GM18951 (cell line): ENCODE measurements around the gene PFN3.
A peak's percentile ranks its signal among the peaks of the same experiment; 100 is the strongest.

Source experiments
- POLR2A ChIP-seq: IDR thresholded peaks from 4 replicates; pipeline ENCODE4 v1.6.1; 2011; ENCODE audit warnings: mild to moderate bottlenecking; ENCODE audit not compliant: insufficient read length, insufficient read depth; ENCODE audit errors: extremely low read depth
- in situ Hi-C: fragments of 300-500 bp; cut with MboI; formaldehyde crosslinking; loops from one replicate; pipeline ENCODE4 v1.12.0; 2022; ENCODE audit warnings: low sequenced_read_pairs, mixed read lengths, inconsistent platforms; ENCODE audit not compliant: unreplicated experiment

The PFN3 gene

DNA sequence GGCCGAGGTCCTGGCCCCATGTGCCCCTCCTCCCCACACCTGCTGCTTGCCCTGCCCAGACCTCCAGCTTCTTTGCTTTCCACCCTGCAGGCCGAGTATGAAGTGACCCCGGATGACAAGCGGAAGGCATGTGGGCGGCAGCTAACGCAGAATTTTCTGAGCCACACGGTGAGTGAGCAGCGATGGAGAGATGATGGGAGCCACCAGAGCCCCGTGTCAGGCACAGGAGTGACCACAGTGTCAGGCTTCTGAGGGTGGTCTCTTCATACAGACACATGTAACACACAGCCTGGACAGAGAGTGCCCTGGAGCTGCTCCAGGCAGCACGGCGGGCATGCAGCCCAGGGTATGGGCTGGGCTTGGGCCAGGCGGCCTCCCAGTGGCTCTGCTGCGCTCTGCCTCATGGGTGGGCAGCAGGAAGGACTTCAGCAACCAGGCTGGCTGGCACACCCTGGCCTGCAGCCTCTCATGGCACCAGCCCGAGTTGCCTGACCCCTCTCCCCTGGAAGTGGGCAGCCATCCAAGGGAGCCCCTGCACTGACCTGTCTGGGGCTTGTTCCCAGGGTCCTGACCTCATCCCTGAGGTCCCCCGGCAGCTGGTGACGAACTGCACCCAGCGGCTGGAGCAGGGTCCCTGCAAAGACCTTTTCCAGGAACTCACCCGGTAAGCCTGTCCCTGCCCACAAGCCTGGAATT is 31.8 kb upstream of the PFN3 start:
- TF ChIP-seq POLR2A = no peak
- in situ Hi-C loops = no loop called here

DNA sequence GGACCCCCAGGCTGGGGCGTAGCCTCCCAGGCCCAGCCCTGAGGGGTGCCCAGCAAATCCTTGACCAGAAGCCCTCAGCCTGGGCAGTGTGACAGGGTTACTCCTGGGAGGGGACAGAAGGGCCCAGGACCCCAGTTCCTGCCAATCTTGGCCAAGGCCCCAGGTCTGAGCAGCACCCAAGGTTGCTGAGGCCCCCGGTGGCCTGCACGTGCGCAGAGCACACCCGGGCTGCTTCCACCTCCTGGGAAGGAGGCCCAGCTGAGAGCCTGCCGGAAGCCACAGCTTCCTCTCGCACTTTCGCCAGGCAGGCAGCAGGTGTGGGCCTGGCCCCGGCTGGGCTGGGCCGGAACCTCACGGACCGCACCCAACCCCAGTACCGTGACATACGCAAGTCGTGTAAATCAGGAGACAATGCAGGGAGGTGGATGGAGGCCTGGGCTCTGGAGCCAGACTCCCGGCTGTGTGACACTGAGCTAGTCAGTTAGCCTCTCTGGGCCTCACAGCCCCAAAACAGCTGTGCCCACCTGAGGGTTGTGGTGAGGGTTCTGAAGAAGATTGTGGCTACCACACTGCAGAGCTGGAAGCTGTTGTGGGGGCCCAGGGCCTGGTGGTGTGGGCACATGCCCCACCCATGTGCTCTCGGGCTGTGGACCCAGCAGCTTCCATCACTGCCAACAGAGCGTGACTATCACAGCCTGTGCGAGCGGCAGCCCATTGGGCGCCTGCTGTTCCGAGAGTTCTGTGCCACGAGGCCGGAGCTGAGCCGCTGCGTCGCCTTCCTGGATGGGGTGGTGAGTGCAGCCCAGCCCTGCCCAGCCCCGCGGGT is 31.1 kb upstream of the PFN3 start:
- in situ Hi-C loops = no loop called here
- peak; percentile 39 for TF ChIP-seq POLR2A

DNA sequence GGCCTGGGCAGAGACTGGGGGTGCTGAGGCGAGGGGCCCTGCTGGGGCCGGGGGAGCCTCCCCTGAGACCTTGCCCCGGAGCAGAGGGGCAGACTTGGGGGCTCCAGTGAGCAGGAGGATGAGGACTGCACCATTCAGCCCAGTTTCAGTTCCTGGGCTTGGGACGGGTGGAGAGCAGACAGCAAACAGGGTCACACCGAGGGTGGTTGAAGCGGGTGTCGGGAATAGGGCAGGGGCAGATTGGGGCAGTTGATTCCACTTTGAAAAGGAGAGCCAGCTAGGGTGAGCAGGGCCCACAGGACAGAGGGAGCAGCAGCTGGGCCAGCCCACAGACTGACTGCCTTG is 30.5 kb upstream of the PFN3 start:
- in situ Hi-C loops = no loop called here
- TF ChIP-seq POLR2A = no peak

DNA sequence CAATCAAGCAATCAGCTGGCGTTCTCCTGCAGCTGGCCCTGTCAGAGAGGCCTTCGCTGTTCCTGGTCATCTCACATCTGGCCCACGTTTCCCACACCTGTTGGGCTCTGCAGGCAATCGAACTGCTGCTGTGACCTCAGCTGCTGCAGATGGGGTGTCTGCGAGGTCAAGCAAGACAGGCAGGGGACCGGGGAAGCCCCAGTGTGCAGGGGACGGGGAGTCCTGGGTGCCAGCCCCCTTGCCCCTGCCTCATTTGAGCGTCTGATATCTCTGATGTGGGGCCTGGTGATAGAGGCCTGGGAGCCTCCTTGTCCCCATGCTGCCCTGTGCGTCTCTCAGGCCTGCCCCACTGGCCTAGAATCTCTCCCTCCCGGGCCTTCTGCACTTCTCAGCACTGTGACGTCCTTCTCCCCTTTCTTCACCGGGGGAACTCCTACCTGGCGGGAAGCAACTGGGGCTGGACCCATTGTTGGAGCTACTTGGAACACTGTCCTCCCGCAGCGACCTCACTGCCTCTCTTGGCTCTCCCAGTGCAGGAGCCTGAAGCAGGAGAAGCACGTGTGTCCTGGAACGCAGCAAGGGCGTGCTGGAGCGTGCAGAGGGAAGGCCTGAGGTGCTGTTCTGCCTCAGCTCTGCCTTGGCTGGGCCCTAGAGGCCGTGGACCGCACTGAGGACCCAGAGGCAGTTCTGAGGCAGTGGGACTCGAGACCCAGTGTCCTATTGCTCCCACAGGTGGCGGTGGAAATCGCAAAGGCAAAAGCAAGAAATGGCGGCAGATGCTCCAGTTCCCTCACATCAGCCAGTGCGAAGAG is 29.9 kb upstream of the PFN3 start:
- TF ChIP-seq POLR2A = peak; percentile 13
- in situ Hi-C loops = no loop called here

DNA sequence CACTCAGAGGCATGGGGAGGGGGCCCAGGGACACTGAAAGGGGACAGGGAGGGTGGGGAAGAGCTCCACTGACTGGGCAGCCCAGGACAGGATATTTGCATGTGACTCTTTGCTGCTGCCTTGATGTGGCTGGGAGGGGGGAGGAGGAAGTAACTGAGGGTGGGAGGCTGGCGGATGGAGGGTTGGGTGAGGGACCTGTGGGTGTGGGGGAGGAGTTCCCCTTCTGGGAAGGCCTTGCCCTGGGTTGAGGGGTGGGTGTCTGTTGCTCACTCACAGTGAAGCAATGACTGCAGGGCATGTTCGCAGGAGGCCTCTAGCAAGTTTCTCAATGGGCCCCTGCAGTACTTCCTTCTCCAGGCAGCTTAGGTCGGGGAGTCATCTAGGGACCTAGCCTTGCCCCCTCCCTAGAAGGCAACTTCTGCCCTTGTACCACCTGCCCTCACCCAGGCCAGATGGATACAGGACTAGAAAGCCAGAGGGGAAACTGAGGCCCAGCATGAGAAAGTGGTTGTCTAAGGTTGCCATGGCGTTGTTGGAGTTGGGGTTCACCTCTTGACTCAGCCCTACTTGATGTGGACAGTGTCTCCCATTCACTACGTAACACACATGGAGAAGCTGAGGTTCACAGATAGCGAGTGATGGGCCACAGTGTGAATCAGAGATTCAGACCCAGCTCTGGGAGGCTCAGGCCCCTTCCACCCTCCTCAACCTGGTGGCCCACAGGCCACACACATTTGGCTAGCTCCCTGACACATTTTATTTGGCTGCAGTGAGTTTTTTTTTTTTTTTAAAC is 29.0 kb upstream of the PFN3 start:
- in situ Hi-C loops = no loop called here
- TF ChIP-seq POLR2A = peak; percentile 18

DNA sequence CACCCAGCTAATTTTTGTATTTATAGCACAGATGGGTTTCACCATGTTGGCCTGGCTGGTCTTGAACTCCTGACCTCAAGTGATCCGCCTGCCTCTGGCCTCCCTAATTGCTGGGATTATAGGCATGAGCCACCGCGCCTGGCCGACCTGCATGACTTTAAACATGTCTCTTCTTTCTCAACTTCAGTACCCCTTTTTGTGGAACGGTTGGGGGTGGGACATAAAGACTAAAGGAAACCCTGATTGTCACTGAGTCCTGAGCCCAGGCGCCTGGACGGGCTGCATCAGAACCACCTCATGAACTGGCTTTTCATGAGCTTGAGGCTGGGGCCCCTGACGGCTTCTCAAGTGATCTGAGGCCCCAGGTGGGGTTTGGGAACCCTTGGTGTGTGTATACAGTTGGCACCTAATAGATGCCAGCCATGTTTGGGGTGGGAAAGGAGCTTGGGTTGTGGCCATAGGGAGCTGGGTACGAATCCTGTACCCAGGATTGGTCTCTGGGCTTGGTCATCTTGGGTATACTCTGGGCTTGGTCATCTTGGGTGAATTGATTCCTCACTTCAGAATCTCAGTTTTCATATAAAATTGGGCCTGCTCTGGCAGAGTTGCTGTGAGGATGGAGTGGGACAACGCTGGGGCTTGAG is 28.2 kb upstream of the PFN3 start:
- no peak for TF ChIP-seq POLR2A
- in situ Hi-C loops = no loop called here

DNA sequence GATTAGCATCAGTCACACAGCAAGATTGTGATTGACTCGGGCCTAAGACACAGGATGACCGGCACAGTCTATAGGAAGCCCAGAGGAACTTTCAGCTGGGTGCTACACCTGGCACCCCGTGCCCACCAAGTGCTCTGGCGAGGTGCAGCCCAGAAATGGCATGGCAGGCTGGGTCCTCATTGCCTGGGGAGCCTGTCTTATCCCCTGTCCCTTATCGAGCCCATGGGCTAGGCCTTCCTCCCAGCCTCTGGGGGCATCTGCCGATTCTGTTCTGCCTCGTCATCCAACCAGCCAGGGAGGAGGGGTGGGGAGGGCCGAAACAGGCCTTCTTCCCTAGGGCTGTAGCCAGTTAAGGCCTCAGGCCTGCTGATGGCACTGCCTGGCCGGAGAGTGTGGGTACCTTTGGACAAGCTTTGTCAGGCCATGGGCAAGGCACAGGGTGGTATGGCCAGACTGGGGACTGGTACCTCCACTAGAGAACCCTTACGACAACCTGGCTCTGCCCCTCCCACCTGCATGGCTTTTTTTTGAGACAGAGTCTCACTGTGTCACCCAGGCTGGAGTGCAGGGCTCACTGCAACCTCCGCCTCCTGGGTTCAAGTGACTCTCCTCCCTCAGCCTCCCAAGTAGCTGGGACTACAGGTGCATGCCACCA is 27.6 kb upstream of the PFN3 start:
- in situ Hi-C loops = no loop called here
- TF ChIP-seq POLR2A = no peak

DNA sequence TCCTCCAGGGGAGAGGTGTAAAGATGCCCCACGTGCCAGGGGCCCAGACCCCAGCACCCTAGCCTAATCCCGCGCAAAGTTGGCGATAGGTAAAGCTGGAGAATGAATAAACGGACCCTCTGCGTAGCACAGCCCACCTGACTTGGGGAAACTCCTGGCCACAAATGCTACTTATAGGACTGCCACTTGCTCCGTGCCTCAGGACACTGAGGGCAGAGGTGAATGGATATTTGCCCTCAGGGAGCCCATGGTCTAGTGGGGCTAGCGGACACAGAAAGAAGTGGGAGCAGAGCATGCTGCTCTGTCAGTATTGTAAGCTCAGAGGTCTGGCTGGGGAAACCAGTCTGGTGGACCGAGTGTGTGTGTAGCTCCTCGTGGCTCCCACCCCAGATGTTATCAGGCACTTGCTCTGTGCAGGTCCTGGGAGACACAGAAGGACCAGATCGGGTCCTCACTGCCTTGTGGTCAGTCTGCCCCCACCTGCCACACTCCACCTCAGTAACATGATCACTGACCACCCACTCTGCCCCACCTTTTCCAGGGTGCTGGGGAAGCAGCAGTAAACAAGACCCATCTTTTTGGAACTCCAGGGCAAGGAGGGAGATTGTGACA is 26.9 kb upstream of the PFN3 start:
- no peak for TF ChIP-seq POLR2A
- in situ Hi-C loops = no loop called here

DNA sequence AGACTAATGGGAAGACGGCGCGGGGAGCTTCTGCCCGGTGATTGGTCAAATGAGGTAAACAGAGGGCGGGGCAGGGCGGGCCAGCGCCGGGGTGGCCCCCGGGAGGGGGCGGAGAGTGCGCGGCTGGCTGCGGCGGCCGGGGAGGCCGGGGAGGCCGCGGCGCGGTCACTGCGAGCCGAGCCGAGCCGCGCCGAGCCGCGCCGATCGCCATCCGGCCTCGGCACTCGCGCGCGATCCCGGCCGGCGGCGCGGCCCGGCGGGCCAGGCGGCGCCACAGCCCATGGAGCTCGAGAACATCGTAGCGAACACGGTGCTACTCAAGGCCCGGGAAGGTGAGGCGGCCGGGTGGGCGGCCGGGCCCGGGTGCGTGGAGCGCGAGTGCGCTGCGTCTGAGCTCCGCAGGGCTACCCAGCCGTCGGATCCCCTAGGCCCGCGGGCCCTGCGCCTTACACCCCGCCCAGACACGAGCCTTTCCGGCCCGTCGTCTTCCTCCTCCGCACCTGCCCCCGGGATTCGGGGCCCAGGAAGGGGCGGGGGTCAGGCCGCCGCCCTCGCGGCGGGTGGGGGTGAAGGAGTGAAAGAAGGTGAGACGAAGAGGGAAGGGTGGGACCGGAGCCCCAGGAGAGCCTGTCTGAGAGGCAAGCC is 26.2 kb upstream of the PFN3 start, which contains the start of gene GRK6:
Gene GRK6, plus strand, starts transcription at position 111 of the 645 bp plus-strand sequence. Its CDS starts 170 bp downstream, at position 281.
- peak; percentile 79 for TF ChIP-seq POLR2A
- in situ Hi-C loops = no loop called here

DNA sequence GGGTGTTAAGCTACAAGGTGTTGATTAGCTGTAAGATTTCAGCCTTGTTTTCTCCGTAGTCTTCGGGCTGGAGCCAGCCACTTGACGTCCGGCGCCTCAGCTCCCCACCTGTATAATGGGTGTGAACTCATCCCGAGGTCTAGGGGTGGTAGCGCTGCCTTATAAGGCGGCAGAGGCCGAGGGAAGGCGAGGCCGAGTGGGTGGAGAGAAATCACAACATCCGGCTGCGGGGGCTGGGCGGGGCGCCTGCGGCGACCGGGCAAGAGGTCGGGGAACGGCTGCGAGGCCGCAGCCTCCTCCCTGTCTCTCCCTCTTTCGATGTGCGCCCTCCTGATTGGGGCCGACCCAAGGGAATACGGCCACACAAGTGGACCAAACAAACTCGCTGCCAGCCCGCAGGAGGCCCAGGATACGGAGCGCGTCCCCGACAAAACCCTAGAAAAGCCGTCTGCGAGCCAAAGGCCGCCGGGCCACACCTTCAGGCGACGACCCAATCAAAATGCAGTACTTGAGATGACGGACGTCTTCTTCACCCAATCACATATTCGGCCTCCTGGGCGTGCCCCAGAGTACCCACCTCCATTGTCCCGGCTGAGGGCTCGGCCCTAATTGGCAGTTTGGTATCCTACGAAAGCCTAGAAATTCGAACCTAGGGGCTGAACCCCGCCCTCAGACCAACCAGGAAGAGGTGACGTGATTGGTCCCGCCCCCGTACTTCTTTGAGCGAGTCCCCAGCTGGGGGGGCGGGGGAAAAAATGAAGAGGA is 25.5 kb upstream of the PFN3 start:
- in situ Hi-C loops = no loop called here
- TF ChIP-seq POLR2A = peak; percentile 83

DNA sequence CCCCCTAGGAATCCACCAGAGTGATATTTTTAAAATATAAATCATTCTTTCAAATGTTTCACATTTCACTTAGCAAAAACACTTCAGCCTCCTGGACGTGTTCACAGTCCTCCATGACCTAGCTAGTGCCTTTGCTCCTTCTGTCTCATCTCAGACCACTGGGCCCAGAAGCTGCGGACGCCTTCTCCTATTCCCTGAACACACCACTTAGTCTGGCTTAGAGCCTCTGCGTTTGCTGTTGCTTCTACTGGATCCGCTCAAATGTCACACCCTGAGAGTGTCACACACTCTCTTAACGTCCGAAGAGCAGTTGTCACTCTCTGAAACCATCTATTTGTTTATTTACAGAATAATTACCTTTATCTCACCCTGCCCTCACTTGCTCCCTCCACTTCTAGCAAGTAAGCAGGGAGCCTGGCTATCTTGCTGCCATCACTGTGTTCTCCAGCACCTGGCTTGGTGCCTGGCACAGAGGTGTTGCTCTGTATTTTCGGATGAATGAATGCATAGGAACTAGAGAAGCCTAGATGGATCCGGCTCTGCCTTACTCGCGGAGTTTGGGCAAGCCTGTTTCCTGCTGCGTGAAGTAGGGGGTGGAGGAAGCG is 24.8 kb upstream of the PFN3 start:
- in situ Hi-C loops = no loop called here
- TF ChIP-seq POLR2A = no peak
